Stimulated activated CD4-positive, alpha-beta T cell treated with anti-CD3 and anti-CD28 coated beads, Interleukin-12 subunit alpha, Interleukin-12 subunit beta, amount 100 ng/mL, for 48 hours (primary cell): Measurements from ENCODE around the gene CITED1.

Source experiments
- DNase-seq, 3 donors: peaks; one replicate each; pipeline ENCODE4 v3.0.0-alpha.2; 2020; ENCODE audit warnings: low read depth in 2 of 3, low spot score in 1 of 3

CITED1 gene

DNA sequence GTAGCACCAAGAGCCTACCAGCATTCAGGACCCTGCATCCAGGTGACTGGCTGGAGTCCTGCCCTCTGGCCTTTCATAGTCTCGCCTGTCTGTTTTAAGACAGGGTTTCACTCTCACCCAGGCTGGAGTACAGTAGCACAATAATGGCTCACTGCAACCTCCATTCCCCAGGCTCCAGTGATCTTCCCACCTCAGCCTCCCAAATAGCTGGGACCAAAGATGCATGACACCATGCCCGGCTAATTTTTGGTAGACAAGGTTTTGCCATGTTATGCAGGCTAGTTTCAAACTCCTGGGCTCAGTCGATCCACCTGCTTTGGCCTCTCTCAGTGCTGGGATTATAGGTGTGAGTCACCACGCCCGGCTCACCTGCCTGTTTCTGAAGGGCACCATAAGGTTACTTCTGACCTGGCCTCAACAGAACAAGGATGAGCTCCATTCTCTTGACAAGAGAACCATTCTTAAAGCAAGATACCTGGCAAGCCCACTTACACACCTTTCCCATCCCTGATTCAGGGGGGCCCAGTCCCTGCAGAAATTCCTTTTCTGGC lies 35.3 kb downstream of the CITED1 start:
- no peak for DNase-seq

DNA sequence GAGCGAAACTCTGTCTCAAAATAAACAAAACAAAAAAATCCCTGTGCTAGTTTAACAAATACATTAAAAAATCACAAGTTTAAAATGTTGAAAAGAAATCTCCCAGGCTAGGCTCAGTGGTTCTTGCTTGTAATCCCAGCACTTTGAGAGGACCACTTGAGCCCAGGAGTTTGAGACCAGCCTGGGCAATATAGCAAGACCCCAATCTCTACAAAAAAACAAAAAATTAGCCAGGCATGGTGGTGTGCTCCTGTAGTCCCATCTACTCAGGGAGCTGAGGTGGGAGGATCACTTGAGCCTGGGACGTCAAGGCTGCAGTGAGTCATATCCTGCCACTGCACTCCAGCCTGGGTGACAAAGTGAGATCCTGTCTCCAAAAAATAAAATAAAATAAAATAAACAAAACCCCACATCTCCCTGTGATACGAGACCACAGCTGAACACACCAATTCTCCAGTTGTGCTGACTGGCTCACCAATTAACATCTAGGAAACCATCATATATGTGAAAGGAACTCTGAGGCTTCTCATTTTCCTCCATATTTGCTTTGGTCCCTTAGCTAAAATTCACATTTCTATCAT lies 36.0 kb downstream of the CITED1 start:
- no peak for DNase-seq

GRCh38 chrX:72268597-72269365 lies 36.9 kb downstream of the CITED1 start:
- DNase-seq, result no peak

- no peak for DNase-seq
Measured at GRCh38 chrX:72265263-72265662, 40.5 kb downstream of the CITED1 start.

DNA sequence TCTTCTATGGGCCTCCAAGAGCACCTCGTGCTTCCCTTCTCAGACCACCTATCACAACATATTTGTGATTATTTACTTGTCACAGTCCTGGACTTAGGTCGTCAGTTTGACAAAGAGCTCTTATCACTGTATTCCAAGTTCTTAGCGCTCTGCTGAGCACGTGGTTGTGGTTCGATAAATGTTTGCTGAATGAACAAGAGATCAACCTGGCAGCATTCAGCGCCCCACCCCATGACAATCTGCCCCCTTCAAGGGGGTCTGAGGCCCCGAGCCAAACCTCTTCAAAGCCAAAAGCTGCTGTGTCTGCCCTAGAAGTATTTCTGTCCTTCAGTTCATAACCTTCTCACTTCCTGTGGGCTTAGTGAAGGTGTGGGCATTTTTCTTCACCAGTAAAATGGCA lies 43.6 kb downstream of the CITED1 start:
- no peak for DNase-seq

DNA sequence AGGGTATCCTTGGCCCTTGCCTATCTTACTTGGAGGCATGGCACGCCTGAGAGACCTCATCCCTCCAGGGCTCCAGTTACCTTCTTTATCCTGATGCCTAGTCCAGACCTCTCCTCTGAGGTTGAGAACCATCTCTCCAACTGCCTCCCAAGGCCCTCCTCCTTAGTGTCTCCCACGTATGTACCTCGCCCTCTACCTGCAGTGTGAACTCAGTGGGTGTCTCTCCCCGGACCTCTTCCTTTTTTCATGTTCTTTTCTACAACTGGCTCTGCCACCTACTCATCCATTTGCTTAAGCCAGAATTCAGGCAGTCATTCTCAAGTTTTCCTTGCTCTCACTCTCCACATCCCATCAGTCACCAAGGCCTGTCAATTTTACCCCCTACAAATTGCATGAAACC lies 45.3 kb downstream of the CITED1 start:
- no peak for DNase-seq

DNA sequence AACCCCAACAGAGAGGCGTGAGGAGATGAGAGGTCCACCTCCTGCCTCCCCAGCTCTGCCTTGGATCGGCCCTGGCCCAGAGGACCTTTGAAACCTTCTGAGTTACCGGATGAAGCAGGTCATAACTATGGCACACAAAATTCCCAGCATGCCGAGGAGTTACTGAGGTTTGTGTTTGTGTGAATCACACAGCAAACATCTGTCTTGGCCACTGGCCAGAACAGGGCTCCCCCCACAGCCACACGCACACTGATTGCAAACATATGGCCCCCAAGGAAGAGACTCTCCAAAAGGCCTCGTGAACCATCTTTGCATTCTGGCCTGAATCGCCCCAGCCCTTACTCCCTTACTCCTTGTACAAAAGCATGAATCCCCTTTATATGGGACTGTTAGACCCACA lies 47.5 kb downstream of the CITED1 start:
- no peak for DNase-seq

DNA sequence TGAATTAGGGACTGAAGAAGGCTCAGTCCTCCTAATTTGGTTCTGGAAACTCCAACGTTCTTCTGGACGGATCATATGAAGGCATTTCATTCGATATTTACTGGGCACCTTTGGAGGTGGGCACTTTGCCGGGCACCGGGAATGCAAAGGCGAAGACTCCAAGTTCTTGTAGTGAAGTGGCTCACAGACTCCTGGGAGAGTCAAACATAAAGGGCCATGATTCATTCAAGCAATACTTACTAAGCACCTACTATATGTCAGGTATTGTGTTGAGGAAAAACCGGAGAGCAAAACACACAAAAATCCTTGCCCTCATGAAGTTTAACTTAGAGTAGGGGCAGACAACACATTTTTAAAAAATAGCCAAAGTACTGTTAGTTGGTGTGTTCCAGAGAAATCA lies 49.9 kb downstream of the CITED1 start:
- DNase-seq, result no peak

GRCh38 chrX:72255445-72255844 lies 50.3 kb downstream of the CITED1 start:
- no peak for DNase-seq

DNA sequence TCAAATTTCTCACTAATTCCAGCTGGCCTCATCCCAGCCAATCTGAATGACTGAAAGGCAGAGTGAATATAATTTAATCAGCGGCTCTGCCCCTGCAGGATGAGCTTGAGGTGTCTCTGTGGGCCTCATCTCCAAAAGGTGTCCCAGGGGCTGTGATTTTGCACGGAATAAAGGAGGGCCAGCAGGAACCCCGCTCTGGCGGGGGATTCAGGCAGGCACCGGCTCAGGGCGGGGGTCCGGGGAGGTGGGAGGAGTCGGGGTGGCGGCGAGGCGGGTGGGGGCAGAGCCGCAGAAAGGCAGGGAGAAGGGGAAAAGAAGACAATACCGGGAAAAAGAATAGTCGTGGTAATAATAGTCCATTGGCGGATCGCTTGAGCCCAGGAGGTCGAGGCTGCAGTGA lies 50.9 kb downstream of the CITED1 start:
- DNase-seq, result no peak

DNA sequence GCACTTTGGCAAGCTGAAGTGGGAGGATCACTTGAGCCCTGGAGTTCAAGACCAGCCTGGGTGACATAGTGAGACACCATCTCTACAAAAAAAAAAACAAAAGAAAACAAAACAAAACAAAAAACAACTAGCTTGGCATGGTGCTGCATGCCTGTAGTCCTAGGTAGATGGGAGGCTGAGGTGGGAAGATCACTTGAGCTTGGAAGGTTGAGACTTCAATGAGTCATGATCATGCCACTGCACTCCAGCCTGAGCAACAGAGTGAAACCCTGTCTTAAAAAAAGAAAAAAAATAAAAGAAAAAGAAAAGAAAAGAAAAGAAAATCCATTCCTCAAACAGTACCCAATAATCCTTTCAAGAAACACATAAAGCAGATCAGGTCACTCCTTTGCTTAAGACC lies 52.0 kb downstream of the CITED1 start:
- no peak for DNase-seq
